ENCODE results near the gene CRIM1.

DNA sequence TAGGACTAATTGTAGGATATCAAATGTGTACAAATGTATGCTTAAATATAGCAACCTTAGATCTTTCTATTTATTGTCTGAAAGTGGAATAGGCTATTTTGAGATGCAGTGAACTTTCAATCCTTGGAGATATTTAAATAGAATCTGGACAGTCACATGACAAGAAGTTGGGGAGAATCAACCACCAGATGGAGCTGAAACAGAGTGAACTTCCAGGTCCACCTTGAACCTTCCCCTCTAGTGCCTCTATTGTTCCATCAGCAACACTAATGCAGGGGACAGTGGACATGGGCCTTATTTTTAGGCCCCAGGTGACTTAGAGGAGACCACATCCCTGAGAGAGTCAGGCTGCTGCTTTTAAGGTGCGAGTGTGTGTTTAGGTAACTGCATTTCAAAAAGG is 37.0 kb upstream of the CRIM1 start:
- TF ChIP-seq, protein P1, sequence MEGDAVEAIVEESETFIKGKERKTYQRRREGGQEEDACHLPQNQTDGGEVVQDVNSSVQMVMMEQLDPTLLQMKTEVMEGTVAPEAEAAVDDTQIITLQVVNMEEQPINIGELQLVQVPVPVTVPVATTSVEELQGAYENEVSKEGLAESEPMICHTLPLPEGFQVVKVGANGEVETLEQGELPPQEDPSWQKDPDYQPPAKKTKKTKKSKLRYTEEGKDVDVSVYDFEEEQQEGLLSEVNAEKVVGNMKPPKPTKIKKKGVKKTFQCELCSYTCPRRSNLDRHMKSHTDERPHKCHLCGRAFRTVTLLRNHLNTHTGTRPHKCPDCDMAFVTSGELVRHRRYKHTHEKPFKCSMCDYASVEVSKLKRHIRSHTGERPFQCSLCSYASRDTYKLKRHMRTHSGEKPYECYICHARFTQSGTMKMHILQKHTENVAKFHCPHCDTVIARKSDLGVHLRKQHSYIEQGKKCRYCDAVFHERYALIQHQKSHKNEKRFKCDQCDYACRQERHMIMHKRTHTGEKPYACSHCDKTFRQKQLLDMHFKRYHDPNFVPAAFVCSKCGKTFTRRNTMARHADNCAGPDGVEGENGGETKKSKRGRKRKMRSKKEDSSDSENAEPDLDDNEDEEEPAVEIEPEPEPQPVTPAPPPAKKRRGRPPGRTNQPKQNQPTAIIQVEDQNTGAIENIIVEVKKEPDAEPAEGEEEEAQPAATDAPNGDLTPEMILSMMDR (IDR thresholded peaks at IDR 0.05) = no peak
- TF ChIP-seq ZBTB43 (CRISPR knock-in tag; IDR thresholded peaks at IDR 0.05) = no peak
- no peak for TF ChIP-seq JUN (CRISPR knock-in tag; IDR thresholded peaks at IDR 0.05)
- no peak for TF ChIP-seq CREB1 (CRISPR knock-in tag; IDR thresholded peaks at IDR 0.05)
- no peak for TF ChIP-seq SP1 (CRISPR knock-in tag; conservative IDR thresholded peaks at IDR 0.05)
